ENCODE results near the gene NKAIN2.
"Not testable (repeated sequence)": the region's sequence is repeated elsewhere in the genome, so short reads cannot be mapped to it uniquely, and the experiment has no call there.

NKAIN2 gene

GRCh38 chr6:124557873-124558272 lies 754.2 kb downstream of the NKAIN2 start:
- TF ChIP-seq ZFP30 (CRISPR knock-in tag; IDR thresholded peaks at IDR 0.05) (no peak), CSDC2 (CRISPR knock-in tag; IDR thresholded peaks at IDR 0.05) (no peak), ARNTL (CRISPR knock-in tag; IDR thresholded peaks at IDR 0.05; ENCODE audit: borderline replicate concordance, low read depth) (no peak), TSHZ2 (CRISPR knock-in tag; IDR thresholded peaks at IDR 0.05) (no peak), ZNF70 (CRISPR knock-in tag; IDR thresholded peaks at IDR 0.05) (no peak), ZC3H10 (CRISPR knock-in tag; IDR thresholded peaks at IDR 0.05) (no peak), SNAI2 (CRISPR knock-in tag; IDR thresholded peaks at IDR 0.05) (no peak), BACH2 (CRISPR knock-in tag; IDR thresholded peaks at IDR 0.05; ENCODE audit: borderline replicate concordance) (no peak), ZFP3 (CRISPR knock-in tag; IDR thresholded peaks at IDR 0.05) (no peak), ISL1 (CRISPR knock-in tag; IDR thresholded peaks at IDR 0.05) (no peak), TOX (CRISPR knock-in tag; IDR thresholded peaks at IDR 0.05; ENCODE audit: borderline replicate concordance) (no peak), POU6F1 (CRISPR knock-in tag; IDR thresholded peaks at IDR 0.05; ENCODE audit: borderline replicate concordance, low read depth) (no peak), GLIS3 (CRISPR knock-in tag; IDR thresholded peaks at IDR 0.05) (no peak), CSRNP3 (CRISPR knock-in tag; IDR thresholded peaks at IDR 0.05) (no peak), ESRRG (CRISPR knock-in tag; IDR thresholded peaks at IDR 0.05) (no peak)
- ATAC-seq = no peak

GRCh38 chr6:124560078-124560477 lies 756.4 kb downstream of the NKAIN2 start:
- ATAC-seq = not testable (repeated sequence)

GRCh38 chr6:124560873-124561567 lies 757.4 kb downstream of the NKAIN2 start:
- no peak for TF ChIP-seq POU6F1 (CRISPR knock-in tag; IDR thresholded peaks at IDR 0.05; ENCODE audit: borderline replicate concordance, low read depth)
- no peak for TF ChIP-seq ZFP3 (CRISPR knock-in tag; IDR thresholded peaks at IDR 0.05)
- no peak for TF ChIP-seq ZC3H10 (CRISPR knock-in tag; IDR thresholded peaks at IDR 0.05)
- no peak for TF ChIP-seq CREB5 (CRISPR knock-in tag; IDR thresholded peaks at IDR 0.05; ENCODE audit: low read depth)
- TF ChIP-seq SNAI2 (CRISPR knock-in tag; IDR thresholded peaks at IDR 0.05) = no peak
- no peak for TF ChIP-seq CSDC2 (CRISPR knock-in tag; IDR thresholded peaks at IDR 0.05)
- no peak for TF ChIP-seq PPARA (CRISPR knock-in tag; IDR thresholded peaks at IDR 0.05; ENCODE audit: borderline replicate concordance)
- TF ChIP-seq ISL1 (CRISPR knock-in tag; IDR thresholded peaks at IDR 0.05) = no peak
- no peak for TF ChIP-seq GLIS3 (CRISPR knock-in tag; IDR thresholded peaks at IDR 0.05)
- no peak for ATAC-seq

GRCh38 chr6:124561635-124562130 lies 758.0 kb downstream of the NKAIN2 start:
- no peak for ATAC-seq
- TF ChIP-seq RARB (CRISPR knock-in tag; IDR thresholded peaks at IDR 0.05) (no peak), ARNTL (CRISPR knock-in tag; IDR thresholded peaks at IDR 0.05; ENCODE audit: borderline replicate concordance, low read depth) (no peak), TCF4 (CRISPR knock-in tag; IDR thresholded peaks at IDR 0.05; ENCODE audit: borderline replicate concordance) (no peak), BACH2 (CRISPR knock-in tag; IDR thresholded peaks at IDR 0.05; ENCODE audit: borderline replicate concordance) (no peak), SNAI2 (CRISPR knock-in tag; IDR thresholded peaks at IDR 0.05) (no peak), ZFP3 (CRISPR knock-in tag; IDR thresholded peaks at IDR 0.05) (no peak), TSHZ2 (CRISPR knock-in tag; IDR thresholded peaks at IDR 0.05) (no peak), GLIS3 (CRISPR knock-in tag; IDR thresholded peaks at IDR 0.05) (no peak), TOX (CRISPR knock-in tag; IDR thresholded peaks at IDR 0.05; ENCODE audit: borderline replicate concordance) (no peak)

GRCh38 chr6:124564125-124564524 lies 760.5 kb downstream of the NKAIN2 start:
- ATAC-seq = not testable (repeated sequence)
